Heart left ventricle (tissue), 16 donors: ENCODE measurements around the gene TSACC. TPM values are rescaled to one million over a fixed set of nuclear protein-coding genes. Genes with fewer than 3 reads are reported as not detected.
A peak's percentile ranks its signal among the peaks of the same experiment; 100 is the strongest.
"Not testable (repeated sequence)": the region's sequence is repeated elsewhere in the genome, so short reads cannot be mapped to it uniquely, and the experiment has no call there.

Experiments used
- ATAC-seq, 4 donors: fragments of 200-7000 bp; cut with Tn5 transposase; one replicate each; pipeline ENCODE4 v1.9.1; 2020 to 2022; ENCODE audit warnings: moderate library complexity in 4 of 4, mild to moderate bottlenecking in 3 of 4, moderate number of reproducible peaks in 1 of 4
- DNase-seq, 5 donors: peaks; one replicate each; pipeline ENCODE4 v3.0.0-alpha.2; 2020
- H3K27ac ChIP-seq, 12 donors: fragments of 200-600 bp; sonication (generic) in 4 of 12; one replicate each; pipeline versions ENCODE4 v1.5.0 to v1.8.0; 2016 to 2022; ENCODE audit warnings: mild to moderate bottlenecking in 2 of 12
- H3K27me3 ChIP-seq, 9 donors: fragments of 200-600 bp; sonication (generic) in 2 of 9; one replicate each; pipeline versions ENCODE4 v1.5.1 to v1.8.0; 2016 to 2022; ENCODE audit warnings: mild to moderate bottlenecking in 3 of 9
- H3K36me3 ChIP-seq, 9 donors: fragments of 200-600 bp; sonication (generic) in 2 of 9; one replicate each; pipeline versions ENCODE4 v1.5.0 to v1.8.0; 2018 to 2022; ENCODE audit warnings: mild to moderate bottlenecking in 2 of 9
- H3K4me1 ChIP-seq, 12 donors: fragments of 200-600 bp; sonication (generic) in 4 of 12; one replicate each; pipeline versions ENCODE4 v1.5.0 to v1.8.0; 2016 to 2022; ENCODE audit warnings: mild to moderate bottlenecking in 3 of 12
- H3K4me3 ChIP-seq, 12 donors: fragments of 200-600 bp; sonication (generic) in 4 of 12; one replicate each; pipeline versions ENCODE4 v1.5.0 to v1.8.0; 2017 to 2022; ENCODE audit warnings: mild to moderate bottlenecking in 9 of 12, moderate library complexity in 4 of 12
- H3K9me3 ChIP-seq, 12 donors: fragments of 200-600 bp; sonication (generic) in 4 of 12; one replicate each; pipeline versions ENCODE4 v1.5.0 to v1.8.0; 2016 to 2022; ENCODE audit warnings: mild to moderate bottlenecking in 1 of 12
- POLR2A ChIP-seq, 2 donors: fragments of 450-650 bp; IDR thresholded peaks; one replicate each; pipeline ENCODE4 v1.6.1; 2017; ENCODE audit warnings: antibody characterized with exemption in 2 of 2, mild to moderate bottlenecking in 2 of 2, moderate library complexity in 2 of 2
- WGBS, 4 donors: extraction: QIAGEN DNeasy Blood & Tissue Kit in 2 of 4; methylation state at CpG; one replicate each; pipeline versions ENCODE4 v1.1.5 to v1.1.7; 2013 to 2018; 5-methylcytosine and 5-hydroxymethylcytosine counted together
- intact Hi-C, 10 donors: fragments of 100-400 bp; cut with DNase I; formaldehyde crosslinking; loops; one replicate each; pipeline versions ENCODE4 v1.11.1 to v1.14.2; 2022
- polyA plus RNA-seq, 2 donors: library from polyadenylated mRNA; stranded (reverse); fragments of 200-250 nt; gene quantifications; one replicate each; pipeline ENCODE4 v1.2.3, GENCODE V29; 2013
- total RNA-seq, 9 donors: library from RNA; depleted of rRNA in 2 of 9; stranded (reverse); fragments of >200 nt in 2 of 9; fragmentation: NEBNext Ultra II Directional in 3 of 9; extraction: Animal tissue kit (Norgen Biotek cat#: 25700) in 3 of 9; gene quantifications; one replicate each; pipeline versions ENCODE4 v1.1.0 to v1.2.4, GENCODE V29; 2016 to 2023
- TF ChIP-seq, protein P1 (sequence below), 12 donors: fragments of 200-600 bp; sonication (generic) in 4 of 12; IDR thresholded peaks; one replicate each; pipeline versions ENCODE4 v1.5.0 to v1.8.0; 2018 to 2022; ENCODE audit warnings: antibody characterized with exemption in 12 of 12, mild to moderate bottlenecking in 5 of 12
- donor health status: ischemic (EF 13 %, LVEDD 7.1; RV severe dilation, severe dysfunction).
- donor health status: healthy with polysubstance abuse.
- donor health status: DM: no; HTN: yes; CAD: no.
- donor health status: DM: no; HTN: no; CAD: no.
- donor health status: ischemic (EF 25% LVEDD 6.9; RV normal size, moderate dysfunction).
- donor health status: ischemic (EF 25% LVEDD 5.7; RV mildly dilated, moderate dysfunction).
- donor health status: healthy.
- donor health status: DM: yes; HTN: yes; CAD: no.
- donor health status: ischemic (EF 35%, LVEDD 5.7; RV mildly dilated, moderate dysfunction).
- donor health status: nonischemic (EF 11% LVEDD 7.7; RV severe dilation, severe dysfunction).
- donor health status: DM: yes; HTN: yes; CAD: no.
- donor health status: PGD.
- donor health status: ischemic (EF 29% LVEDD 5.4; RV normal size, mild dysfunction).
- donor health status: nonischemic (EF 23%, LVEDD 6.1; RV moderate dilation, normal function).

Gene TSACC
- total and polyA plus RNA-seq, 11 donors: 0.36 to 0.81 TPM; not detected in 9

DNA sequence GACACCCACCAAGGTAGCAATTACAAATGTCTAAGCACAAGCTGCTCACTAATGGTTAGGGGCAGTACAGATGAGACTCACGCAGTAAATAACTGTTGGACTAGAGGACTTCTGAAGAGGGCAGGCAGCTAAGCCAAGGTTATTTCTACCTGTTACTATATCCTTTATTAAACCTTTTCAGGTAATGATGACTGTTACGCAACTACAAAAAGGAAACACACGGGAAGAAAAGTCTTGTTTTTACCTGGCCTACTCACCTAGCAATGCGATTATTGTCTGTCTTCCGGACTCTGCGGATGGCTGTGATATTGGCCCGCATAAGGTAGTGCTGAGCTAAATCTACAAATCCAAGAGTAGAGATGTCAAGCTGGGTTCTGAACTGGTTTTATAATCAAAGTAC is 21.4 kb upstream of the TSACC start:
- Histone ChIP-seq H3K4me1 (no peaks in the 10 kb centered on the region), H3K9me3 (no peaks in the 10 kb centered on the region), H3K36me3 (peaks cover 5 to 100% (median 100%) of the 10 kb centered on the region in 9 donors), H3K27ac (no peak overlapping the region), H3K4me3 (no peak overlapping the region), H3K27me3 (no peaks in the 10 kb centered on the region)
- TF ChIP-seq, protein P1, sequence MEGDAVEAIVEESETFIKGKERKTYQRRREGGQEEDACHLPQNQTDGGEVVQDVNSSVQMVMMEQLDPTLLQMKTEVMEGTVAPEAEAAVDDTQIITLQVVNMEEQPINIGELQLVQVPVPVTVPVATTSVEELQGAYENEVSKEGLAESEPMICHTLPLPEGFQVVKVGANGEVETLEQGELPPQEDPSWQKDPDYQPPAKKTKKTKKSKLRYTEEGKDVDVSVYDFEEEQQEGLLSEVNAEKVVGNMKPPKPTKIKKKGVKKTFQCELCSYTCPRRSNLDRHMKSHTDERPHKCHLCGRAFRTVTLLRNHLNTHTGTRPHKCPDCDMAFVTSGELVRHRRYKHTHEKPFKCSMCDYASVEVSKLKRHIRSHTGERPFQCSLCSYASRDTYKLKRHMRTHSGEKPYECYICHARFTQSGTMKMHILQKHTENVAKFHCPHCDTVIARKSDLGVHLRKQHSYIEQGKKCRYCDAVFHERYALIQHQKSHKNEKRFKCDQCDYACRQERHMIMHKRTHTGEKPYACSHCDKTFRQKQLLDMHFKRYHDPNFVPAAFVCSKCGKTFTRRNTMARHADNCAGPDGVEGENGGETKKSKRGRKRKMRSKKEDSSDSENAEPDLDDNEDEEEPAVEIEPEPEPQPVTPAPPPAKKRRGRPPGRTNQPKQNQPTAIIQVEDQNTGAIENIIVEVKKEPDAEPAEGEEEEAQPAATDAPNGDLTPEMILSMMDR (IDR thresholded peaks at IDR 0.05): no peak
- TF ChIP-seq POLR2A (IDR thresholded peaks at IDR 0.05): no peak
- intact Hi-C loops: loop anchor here in 5 of 10 donors (5.0 to 10.0 kb wide), 5 partner anchors 62 to 402 kb away; partner anchors contain the start of genes BGLAP (in 1 of the 5), PAQR6 (in 1 of the 5) and RIT1 (in 1 of the 5)
- no peak for DNase-seq
- ATAC-seq: no peak
- WGBS, 4 donors: 92 to 95% (median 95%) methylated on average over 7 of the region's 7 CpGs

DNA sequence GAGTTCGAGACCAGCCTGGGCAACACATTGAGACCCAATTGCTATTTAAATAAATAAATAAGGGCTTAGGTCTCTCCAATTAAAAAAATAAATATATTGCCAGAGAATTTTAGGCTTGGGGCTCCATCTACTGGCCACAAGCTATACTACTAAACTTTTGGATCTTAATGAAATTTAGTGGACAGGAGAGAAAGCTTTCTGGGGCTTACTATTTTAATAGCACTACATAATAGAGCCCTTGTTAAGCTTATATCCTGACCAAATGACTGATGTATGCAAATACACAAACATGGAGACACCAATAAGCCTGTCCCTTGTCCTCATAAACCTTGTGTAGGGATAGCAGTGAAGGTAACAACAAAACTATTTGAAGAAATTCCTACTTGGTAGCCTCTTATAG is 18.7 kb upstream of the TSACC start:
- Histone ChIP-seq H3K4me1 (no peaks in the 10 kb centered on the region), H3K36me3 (peaks cover 8 to 100% (median 100%) of the 10 kb centered on the region in 9 donors), H3K9me3 (no peaks in the 10 kb centered on the region), H3K27ac (no peak overlapping the region), H3K4me3 (no peak overlapping the region), H3K27me3 (no peaks in the 10 kb centered on the region)
- intact Hi-C loops: loop anchor here in 5 of 10 donors (5.0 to 10.0 kb wide), 5 partner anchors 65 to 405 kb away; partner anchors contain the start of genes BGLAP (in 1 of the 5), PAQR6 (in 1 of the 5) and RIT1 (in 1 of the 5)
- ATAC-seq (no peak), DNase-seq (no peak)
- 80 to 85% (median 84%) methylated on average over 1 of the region's 1 CpG for WGBS, 4 donors
- TF ChIP-seq, protein P1 (IDR thresholded peaks at IDR 0.05): peak; percentile 23 to 62 (median 46)
- TF ChIP-seq POLR2A (IDR thresholded peaks at IDR 0.05): no peak

DNA sequence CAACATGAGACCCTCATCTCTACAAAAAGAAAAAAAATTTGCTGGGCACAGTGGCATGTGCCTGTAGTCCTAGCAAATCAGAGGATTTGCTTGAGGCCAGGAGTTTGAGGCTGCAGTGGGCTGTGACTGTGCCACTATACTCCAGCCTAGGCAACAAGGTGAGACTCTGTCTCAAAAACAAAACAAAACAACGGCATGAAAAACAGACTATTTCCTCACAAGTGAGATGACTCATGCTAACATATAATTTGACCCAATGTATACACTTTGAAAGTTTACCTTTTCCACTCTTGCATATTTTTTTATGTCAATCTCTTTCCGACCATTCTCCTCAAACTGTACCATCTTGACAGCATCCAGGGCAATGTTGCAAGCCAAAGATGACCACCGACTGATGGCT is 17.8 kb upstream of the TSACC start:
- ATAC-seq (no peak), DNase-seq (no peak)
- TF ChIP-seq, protein P1 (IDR thresholded peaks at IDR 0.05): no peak
- TF ChIP-seq POLR2A (IDR thresholded peaks at IDR 0.05): no peak
- WGBS, 4 donors: 81 to 86% (median 84%) methylated on average over 3 of the region's 3 CpGs
- Histone ChIP-seq H3K4me1 (no peaks in the 10 kb centered on the region), H3K9me3 (no peaks in the 10 kb centered on the region), H3K36me3 (peaks cover 8 to 100% (median 100%) of the 10 kb centered on the region in 9 donors), H3K27ac (no peak overlapping the region), H3K4me3 (no peak overlapping the region), H3K27me3 (no peaks in the 10 kb centered on the region)
- intact Hi-C loops: no loop called here

DNA sequence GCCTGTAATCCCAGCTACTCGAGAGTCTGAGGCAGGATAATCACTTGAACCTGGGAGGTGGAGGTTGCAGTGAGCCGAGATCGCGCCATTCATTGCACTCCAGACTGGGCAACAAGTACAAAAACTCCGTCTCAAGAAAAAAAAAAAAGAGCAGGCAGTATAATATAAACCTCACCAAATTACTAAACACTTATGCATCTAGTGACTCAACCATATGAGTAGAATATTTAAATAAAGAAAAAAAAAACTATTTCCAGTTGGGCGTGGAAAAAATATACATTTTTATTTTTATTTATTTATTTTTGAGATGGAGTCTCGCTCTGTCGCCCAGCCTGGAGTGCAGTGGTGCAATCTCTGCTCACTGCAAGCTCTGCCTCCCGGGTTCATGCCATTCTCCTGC is 15.1 kb upstream of the TSACC start:
- intact Hi-C loops, H3K27ac ChIP-seq, H3K27me3 ChIP-seq, H3K9me3 ChIP-seq, DNase-seq, H3K4me1 ChIP-seq, ATAC-seq, H3K4me3 ChIP-seq: not testable (repeated sequence)
- H3K36me3 ChIP-seq: peaks cover 8 to 89% (median 85%) of the 10 kb centered on the region in 9 donors
- 92 to 98% (median 95%) methylated on average over 9 of the region's 9 CpGs for WGBS, 4 donors

DNA sequence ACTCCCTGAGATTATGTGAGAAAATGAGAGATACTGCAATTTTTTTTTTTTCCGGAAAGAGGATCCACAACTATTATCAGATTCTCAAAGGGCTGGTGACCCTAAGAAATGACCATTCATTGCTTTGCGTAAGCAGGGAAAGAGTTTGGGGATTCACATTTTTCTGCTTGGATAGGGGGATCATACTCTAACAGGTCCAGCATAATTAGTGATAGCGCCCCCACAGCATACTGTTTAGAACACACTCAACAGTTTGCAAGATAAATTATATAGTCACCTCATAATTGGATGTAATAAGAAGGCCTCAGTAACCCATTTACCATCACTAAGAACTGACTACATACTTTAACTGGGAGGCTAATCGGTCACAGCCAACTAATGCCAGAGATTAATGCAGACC is 2.1 kb upstream of the TSACC start:
- Histone ChIP-seq H3K36me3 (peaks cover 2 to 46% (median 45%) of the 10 kb centered on the region in 9 donors), H3K27ac (no peak overlapping the region), H3K9me3 (no peaks in the 10 kb centered on the region), H3K27me3 (no peaks in the 10 kb centered on the region), H3K4me3 (peak overlapping the region in 5 of 12 donors; percentile 66 to 96 (median 76)), H3K4me1 (peaks cover 6 to 25% (median 20%) of the 10 kb centered on the region in 12 donors)
- ATAC-seq (no peak), DNase-seq (no peak)
- 79 to 84% (median 82%) methylated on average over 4 of the region's 4 CpGs for WGBS, 4 donors
- intact Hi-C loops: no loop called here
- no peak for TF ChIP-seq POLR2A (IDR thresholded peaks at IDR 0.05)
- TF ChIP-seq, protein P1 (IDR thresholded peaks at IDR 0.05): no peak
